Small intestine (tissue), 7 donors: Measurements from ENCODE around the gene DSCAML1. TPM values are rescaled to one million over a fixed set of nuclear protein-coding genes. Genes with fewer than 3 reads are reported as not detected.
A peak's percentile ranks its signal among the peaks of the same experiment; 100 is the strongest.

Source experiments
- DNase-seq, 2 donors: peaks; one replicate each; pipeline versions ENCODE4 v3.0.0 to v3.0.0-alpha.2; 2013
- FAIRE-seq: peaks from 2 replicates; lab custom pipeline; 2012; peaks lifted over from hg19 to GRCh38; lab: Jason Lieb, UNC
- H3K27ac ChIP-seq, 3 donors: one replicate each; pipeline ENCODE4 v1.5.1; 2013; ENCODE audit warnings: low read length in 2 of 3, mild to moderate bottlenecking in 2 of 3, control low read depth in 1 of 3, inconsistent platforms in 1 of 3, low read depth in 1 of 3, moderate library complexity in 1 of 3
- H3K27me3 ChIP-seq, 3 donors: one replicate each; pipeline ENCODE4 v1.6.1; 2013; ENCODE audit warnings: low read length in 3 of 3, inconsistent platforms in 1 of 3; ENCODE audit not compliant: control insufficient read depth in 3 of 3, insufficient read depth in 3 of 3
- H3K36me3 ChIP-seq, 3 donors: one replicate each; pipeline ENCODE4 v1.6.1; 2013; ENCODE audit warnings: low read length in 3 of 3, inconsistent platforms in 1 of 3, low read depth in 1 of 3, mild to moderate bottlenecking in 1 of 3, moderate library complexity in 1 of 3; ENCODE audit not compliant: control insufficient read depth in 3 of 3, insufficient read depth in 2 of 3
- H3K4me1 ChIP-seq, 3 donors: one replicate each; pipeline ENCODE4 v1.6.1; 2013; ENCODE audit warnings: low read length in 2 of 3, inconsistent platforms in 1 of 3, low read depth in 1 of 3, mild to moderate bottlenecking in 1 of 3, moderate library complexity in 1 of 3; ENCODE audit not compliant: control insufficient read depth in 3 of 3, insufficient read depth in 2 of 3
- H3K4me3 ChIP-seq, 3 donors: one replicate each; pipeline ENCODE4 v1.5.1; 2013; ENCODE audit warnings: low read length in 3 of 3, control low read depth in 1 of 3, inconsistent platforms in 1 of 3, low read depth in 1 of 3, mild to moderate bottlenecking in 1 of 3, moderate library complexity in 1 of 3
- H3K9me3 ChIP-seq, 2 donors: one replicate each; pipeline ENCODE4 v1.6.1; 2013; ENCODE audit warnings: low read depth in 1 of 2, low read length in 1 of 2; ENCODE audit not compliant: control insufficient read depth in 2 of 2, insufficient read depth in 1 of 2
- WGBS, 3 donors: extraction: QIAGEN DNeasy Blood & Tissue Kit; methylation state at CpG; one replicate each; pipeline ENCODE4 v1.1.7; 2013; 5-methylcytosine and 5-hydroxymethylcytosine counted together
- polyA plus RNA-seq, 4 donors: library from polyadenylated mRNA; stranded (reverse) in 3 of 4; unstranded in 1 of 4; fragments of 200-250 nt in 3 of 4; fragments of 120-200 nt in 1 of 4; gene quantifications; one replicate each; pipeline versions ENCODE4 v1.2.1 to v1.2.3, GENCODE V29; 2013
- donor health status: healthy with polysubstance abuse.
- donor health status: control.
- donor health status: control.
- donor health status: Bipolar disorder and iron deficiency.
- donor health status: healthy.

DSCAML1 gene
- polyA plus RNA-seq, 4 donors, result under 0.01 to 3.3 (median 0.22) TPM; not detected in 1

- FAIRE-seq, result no peak
- Histone ChIP-seq H3K27me3 (no peaks in the 10 kb centered on the region), H3K4me3 (no peak overlapping the region), H3K36me3 (no peaks in the 10 kb centered on the region), H3K9me3 (no peaks in the 10 kb centered on the region), H3K4me1 (peaks cover 3 to 29% (median 3%) of the 10 kb centered on the region in 3 donors), H3K27ac (peak overlapping the region in 1 of 3 donors; percentile 89)
- WGBS, 3 donors, result 20 to 57% (median 37%) methylated on average over 8 of the region's 8 CpGs
- no peak for DNase-seq
These were observed 285.5 kb downstream of the DSCAML1 start for GRCh38 chr11:117511483-117511930.

- Histone ChIP-seq H3K9me3 (no peaks in the 10 kb centered on the region), H3K4me3 (no peak overlapping the region), H3K27me3 (no peaks in the 10 kb centered on the region), H3K4me1 (peaks cover 3 to 29% (median 3%) of the 10 kb centered on the region in 3 donors), H3K36me3 (no peaks in the 10 kb centered on the region), H3K27ac (peak overlapping the region in 1 of 3 donors; percentile 89)
- DNase-seq, result no peak
- 57 to 65% (median 59%) methylated on average over 3 of the region's 3 CpGs for WGBS, 3 donors
- FAIRE-seq, result no peak
These were observed 286.4 kb downstream of the DSCAML1 start for GRCh38 chr11:117510646-117511045.

- FAIRE-seq, result no peak
- H3K27ac ChIP-seq, result no peak overlapping the region
- H3K4me3 ChIP-seq, result no peak overlapping the region
- H3K27me3 ChIP-seq, result no peaks in the 10 kb centered on the region
- WGBS, 3 donors, result 84 to 88% (median 87%) methylated on average over 8 of the region's 8 CpGs
- H3K9me3 ChIP-seq, result no peaks in the 10 kb centered on the region
- DNase-seq, result no peak
- peaks cover 3 to 29% (median 3%) of the 10 kb centered on the region in 3 donors for H3K4me1 ChIP-seq
- no peaks in the 10 kb centered on the region for H3K36me3 ChIP-seq
These were observed 287.5 kb downstream of the DSCAML1 start for GRCh38 chr11:117509543-117509942.

GRCh38 chr11:117506971-117507370 lies 290.0 kb downstream of the DSCAML1 start:
- no peak for DNase-seq
- H3K27me3 ChIP-seq, result no peaks in the 10 kb centered on the region

GRCh38 chr11:117505285-117505970 lies 291.6 kb downstream of the DSCAML1 start:
- no peaks in the 10 kb centered on the region for H3K27me3 ChIP-seq
- no peak overlapping the region for H3K27ac ChIP-seq
- WGBS, 3 donors, result 90 to 92% (median 91%) methylated on average over 26 to 27 of the region's 27 CpGs
- no peaks in the 10 kb centered on the region for H3K9me3 ChIP-seq
- no peak for DNase-seq
- H3K4me1 ChIP-seq, result peaks cover 0 to 7% (median 0%) of the 10 kb centered on the region in 3 donors
- H3K36me3 ChIP-seq, result peaks cover 0 to 8% (median 0%) of the 10 kb centered on the region in 3 donors
- FAIRE-seq, result no peak
- no peak overlapping the region for H3K4me3 ChIP-seq

More at GRCh38 chr11:117506971-117507370, 290.0 kb downstream of the DSCAML1 start:
- Histone ChIP-seq H3K27ac (no peak overlapping the region), H3K4me1 (peaks cover under 1 to 22% (median 3%) of the 10 kb centered on the region in 3 donors), H3K4me3 (no peak overlapping the region), H3K9me3 (no peaks in the 10 kb centered on the region), H3K36me3 (peaks cover 0 to 2% (median 0%) of the 10 kb centered on the region in 3 donors)
- 81 to 90% (median 85%) methylated on average over 6 of the region's 6 CpGs for WGBS, 3 donors
- FAIRE-seq, result no peak

GRCh38 chr11:117502779-117503100 lies 294.3 kb downstream of the DSCAML1 start:
- Histone ChIP-seq H3K27ac (no peak overlapping the region), H3K9me3 (no peaks in the 10 kb centered on the region), H3K4me3 (no peak overlapping the region), H3K4me1 (peaks cover 0 to 6% (median 0%) of the 10 kb centered on the region in 3 donors), H3K36me3 (peaks cover 0 to 12% (median 0%) of the 10 kb centered on the region in 3 donors), H3K27me3 (no peaks in the 10 kb centered on the region)
- 39 to 76% (median 43%) methylated on average over 10 of the region's 10 CpGs for WGBS, 3 donors
- peak in 1 of 2 donors; percentile 22 for DNase-seq
- FAIRE-seq, result no peak

GRCh38 chr11:117502015-117502778 lies 294.8 kb downstream of the DSCAML1 start:
- H3K4me3 ChIP-seq, result no peak overlapping the region
- no peak overlapping the region for H3K27ac ChIP-seq
- H3K36me3 ChIP-seq, result peaks cover 0 to 15% (median 0%) of the 10 kb centered on the region in 3 donors
- peaks cover 0 to 6% (median 0%) of the 10 kb centered on the region in 3 donors for H3K4me1 ChIP-seq
- WGBS, 3 donors, result 30 to 59% (median 41%) methylated on average over 22 of the region's 22 CpGs
- no peaks in the 10 kb centered on the region for H3K27me3 ChIP-seq
- DNase-seq (peak; percentile 43 to 56), FAIRE-seq (no peak)
- H3K9me3 ChIP-seq, result no peaks in the 10 kb centered on the region

- H3K36me3 ChIP-seq, result peaks cover 0 to 15% (median 0%) of the 10 kb centered on the region in 3 donors
- H3K27me3 ChIP-seq, result no peaks in the 10 kb centered on the region
- DNase-seq, result no peak
- no peak overlapping the region for H3K4me3 ChIP-seq
- 73 to 83% (median 75%) methylated on average over 14 of the region's 14 CpGs for WGBS, 3 donors
- no peaks in the 10 kb centered on the region for H3K9me3 ChIP-seq
- no peak for FAIRE-seq
- H3K27ac ChIP-seq, result no peak overlapping the region
- peaks cover 0 to 6% (median 0%) of the 10 kb centered on the region in 3 donors for H3K4me1 ChIP-seq
These were observed 295.6 kb downstream of the DSCAML1 start for GRCh38 chr11:117501237-117501898.
